SKM-1 (cell line): Measurements from ENCODE around the gene CFAP61.

Experiments
- DNase-seq: peaks from one replicate; lab custom pipeline; 2025; ENCODE audit not compliant: unreplicated experiment; lab: John Stamatoyannopoulos, UW

Gene CFAP61

GRCh38 chr20:20363434-20363798, 311.1 kb downstream of the CFAP61 start:
- DNase-seq = no peak

- no peak for DNase-seq
These were observed 311.7 kb downstream of the CFAP61 start for GRCh38 chr20:20363799-20364592.

- no peak for DNase-seq
These were observed 312.5 kb downstream of the CFAP61 start for GRCh38 chr20:20364593-20365479.

- no peak for DNase-seq
These were observed 313.3 kb downstream of the CFAP61 start for GRCh38 chr20:20365480-20366161.

GRCh38 chr20:20366551-20366875, 314.2 kb downstream of the CFAP61 start:
- DNase-seq = no peak

- no peak for DNase-seq
These were observed 314.7 kb downstream of the CFAP61 start for GRCh38 chr20:20366876-20367574.

- DNase-seq = no peak
These were observed 315.5 kb downstream of the CFAP61 start, which contains the start of gene INSM1 for GRCh38 chr20:20367575-20368417. Gene INSM1 (plus strand): TSS chr20:20368104. CDS start chr20:20368268, 164 bp downstream.

- DNase-seq = no peak
These were observed 316.3 kb downstream of the CFAP61 start for GRCh38 chr20:20368418-20369249.

- DNase-seq = no peak
These were observed 317.1 kb downstream of the CFAP61 start for GRCh38 chr20:20369250-20370093.

GRCh38 chr20:20370094-20370575, 317.8 kb downstream of the CFAP61 start:
- no peak for DNase-seq

- DNase-seq = no peak
These were observed 318.8 kb downstream of the CFAP61 start for GRCh38 chr20:20371083-20371482.

- no peak for DNase-seq
These were observed 319.3 kb downstream of the CFAP61 start for GRCh38 chr20:20371681-20372080.

GRCh38 chr20:20373091-20373571, 320.8 kb downstream of the CFAP61 start:
- DNase-seq = no peak

- no peak for DNase-seq
These were observed 323.5 kb downstream of the CFAP61 start for GRCh38 chr20:20375862-20376261.

GRCh38 chr20:20386192-20386591, 333.9 kb downstream of the CFAP61 start:
- no peak for DNase-seq

- DNase-seq = no peak
These were observed 338.1 kb downstream of the CFAP61 start for GRCh38 chr20:20390393-20390792.

- DNase-seq = no peak
These were observed 338.8 kb downstream of the CFAP61 start for GRCh38 chr20:20391115-20391514.

- DNase-seq = no peak
These were observed 339.4 kb downstream of the CFAP61 start for GRCh38 chr20:20391766-20392165.
